GM21619 (cell line): ENCODE results near the gene WNT9A.

Experiments
- ATAC-seq: cut with Tn5 transposase; IDR thresholded peaks from one replicate; pipeline ENCODE4 v1.9.1; 2021; ENCODE audit not compliant: unreplicated experiment

WNT9A gene

GRCh38 chr1:227955808-227956207 lies 8.1 kb upstream of the WNT9A start:
- no peak for ATAC-seq

GRCh38 chr1:227954163-227954850 lies 6.6 kb upstream of the WNT9A start:
- ATAC-seq, result no peak

GRCh38 chr1:227953022-227953412 lies 5.3 kb upstream of the WNT9A start:
- ATAC-seq, result no peak

GRCh38 chr1:227952374-227953021 lies 4.8 kb upstream of the WNT9A start:
- ATAC-seq, result no peak

GRCh38 chr1:227951624-227952373 lies 4.1 kb upstream of the WNT9A start:
- ATAC-seq, result no peak

- ATAC-seq, result no peak
Observed at GRCh38 chr1:227950735-227951346, 3.1 kb upstream of the WNT9A start.

GRCh38 chr1:227949954-227950734 lies 2.4 kb upstream of the WNT9A start:
- no peak for ATAC-seq

GRCh38 chr1:227949341-227949921 lies 1.7 kb upstream of the WNT9A start:
- no peak for ATAC-seq

GRCh38 chr1:227948493-227949260 lies 945 bp upstream of the WNT9A start:
- no peak for ATAC-seq

GRCh38 chr1:227947386-227947675 lies 401 bp downstream of the WNT9A start:
- no peak for ATAC-seq

- ATAC-seq, result no peak
Observed at GRCh38 chr1:227946624-227947385, 927 bp downstream of the WNT9A start.

GRCh38 chr1:227945891-227946623 lies 1.7 kb downstream of the WNT9A start:
- ATAC-seq, result no peak

- ATAC-seq, result no peak
Observed at GRCh38 chr1:227944931-227945890, 2.5 kb downstream of the WNT9A start.

GRCh38 chr1:227944090-227944930 lies 3.4 kb downstream of the WNT9A start:
- no peak for ATAC-seq

- ATAC-seq, result no peak
Observed at GRCh38 chr1:227943381-227944089, 4.2 kb downstream of the WNT9A start.

- ATAC-seq, result no peak
Observed at GRCh38 chr1:227942716-227943261, 4.9 kb downstream of the WNT9A start.
